Renal cortex interstitium (tissue), 11 donors: ENCODE results near the gene ART5. TPM values are rescaled to one million over a fixed set of nuclear protein-coding genes. Genes with fewer than 3 reads are reported as not detected.
"Not testable (repeated sequence)": the region's sequence is repeated elsewhere in the genome, so short reads cannot be mapped to it uniquely, and the experiment has no call there.

ENCODE experiments used
- DNase-seq, 11 donors: peaks; one replicate each; pipeline ENCODE4 v3.0.0-alpha.2; 2013; ENCODE audit warnings: low read depth in 9 of 11, low spot score in 4 of 11; ENCODE audit errors: extremely low read depth in 1 of 11
- polyA plus RNA-seq, 3 donors: library from polyadenylated mRNA; unstranded; fragments of 120-200 nt; gene quantifications; one replicate each; pipeline ENCODE4 v1.2.1, GENCODE V29; 2013; ENCODE audit not compliant: insufficient read length in 3 of 3

The ART5 gene
- polyA plus RNA-seq, 3 donors, result 3.4 to 5.7 (median 4.8) TPM

DNA sequence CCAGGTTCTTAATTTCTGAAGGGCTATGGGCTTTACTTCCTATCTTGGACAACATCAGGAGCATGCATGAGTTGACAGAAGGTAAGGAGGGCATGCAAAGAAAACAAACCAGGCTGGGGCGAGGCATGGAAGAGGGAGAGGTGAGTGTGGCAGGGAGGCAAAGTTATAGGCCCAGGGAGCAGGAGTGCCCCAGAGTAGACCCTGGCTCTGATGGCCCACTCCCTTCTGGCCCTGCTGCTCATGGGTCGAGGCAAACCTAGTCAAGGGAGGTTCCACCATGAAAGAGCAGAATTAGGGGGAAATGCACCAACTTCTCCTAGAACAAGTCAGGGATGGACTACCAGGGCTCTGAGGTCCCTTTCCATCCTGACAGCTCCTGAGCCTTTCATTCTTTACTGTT is 19.2 kb upstream of the ART5 start:
- no peak for DNase-seq

DNA sequence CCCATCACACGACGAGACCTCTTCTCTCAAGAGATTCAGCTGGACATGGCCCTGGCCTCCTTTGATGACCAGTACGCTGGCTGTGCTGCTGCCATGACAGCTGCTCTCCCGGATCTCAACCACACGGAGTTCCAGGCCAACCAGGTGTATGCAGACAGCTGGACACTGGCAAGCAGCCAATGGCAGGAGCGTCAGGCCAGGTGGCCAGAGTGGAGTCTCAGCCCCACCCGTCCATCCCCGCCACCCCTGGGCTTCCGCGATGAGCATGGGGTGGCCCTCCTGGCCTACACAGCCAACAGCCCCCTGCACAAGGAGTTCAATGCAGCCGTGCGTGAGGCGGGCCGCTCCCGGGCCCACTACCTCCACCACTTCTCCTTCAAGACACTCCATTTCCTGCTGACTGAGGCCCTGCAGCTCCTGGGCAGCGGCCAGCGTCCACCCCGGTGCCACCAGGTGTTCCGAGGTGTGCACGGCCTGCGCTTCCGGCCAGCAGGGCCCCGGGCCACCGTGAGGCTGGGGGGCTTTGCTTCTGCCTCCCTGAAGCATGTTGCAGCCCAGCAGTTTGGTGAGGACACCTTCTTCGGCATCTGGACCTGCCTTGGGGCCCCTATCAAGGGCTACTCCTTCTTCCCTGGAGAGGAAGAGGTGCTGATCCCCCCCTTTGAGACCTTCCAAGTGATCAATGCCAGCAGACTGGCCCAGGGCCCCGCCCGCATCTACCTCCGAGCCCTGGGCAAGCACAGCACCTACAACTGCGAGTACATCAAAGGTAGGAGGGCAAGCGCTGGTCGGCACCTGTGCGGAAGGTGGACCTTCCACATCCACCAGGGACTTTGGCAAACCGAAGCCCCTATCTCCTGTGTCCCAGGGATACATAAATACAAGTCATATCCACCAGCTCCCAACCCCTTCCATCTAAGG is 18.1 kb upstream of the ART5 start:
- no peak for DNase-seq

DNA sequence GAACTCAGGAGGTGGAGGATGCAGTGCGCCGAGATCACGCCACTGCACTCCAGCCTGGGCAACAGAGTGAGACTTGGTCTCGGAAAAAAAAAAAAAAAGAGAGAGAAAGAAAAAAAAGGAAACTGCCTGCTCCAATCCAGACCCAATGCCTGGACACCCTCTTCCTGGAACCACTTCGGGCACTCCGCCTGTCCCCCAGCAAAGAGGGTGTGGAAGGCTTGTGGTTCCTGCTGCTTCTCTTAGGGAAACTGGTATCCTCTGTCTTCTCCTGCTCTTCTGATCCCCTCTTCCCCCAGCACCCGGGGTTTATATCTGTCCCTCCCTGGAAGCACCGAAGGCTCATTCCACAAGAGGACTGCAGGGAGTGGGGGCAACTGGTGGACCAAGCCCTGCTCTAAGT is 16.5 kb upstream of the ART5 start:
- DNase-seq, result no peak

DNA sequence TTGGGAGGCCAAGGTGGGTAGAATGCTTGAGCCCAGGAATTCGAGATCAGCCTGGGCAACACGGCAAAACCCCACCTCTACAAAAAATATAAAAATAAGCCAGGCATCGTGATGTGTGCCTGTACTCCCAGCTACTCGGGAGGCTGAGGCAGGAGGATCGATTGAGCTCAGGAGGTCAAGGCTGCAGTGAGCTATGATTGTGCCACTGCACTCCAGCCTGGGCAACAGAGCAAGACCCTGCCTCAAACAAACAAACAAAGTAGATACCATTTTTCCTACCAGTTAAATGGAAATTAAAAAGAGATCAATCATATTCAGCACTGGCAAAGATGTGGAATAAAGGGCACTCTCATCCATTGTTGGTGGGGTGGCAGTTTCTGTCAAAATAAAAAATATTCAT is 15.5 kb upstream of the ART5 start:
- DNase-seq, result not testable (repeated sequence)

GRCh38 chr11:3655547-3655946 is 13.8 kb upstream of the ART5 start:
- no peak for DNase-seq

- DNase-seq, result not testable (repeated sequence)
These were observed 10.7 kb upstream of the ART5 start for GRCh38 chr11:3652514-3652913.

GRCh38 chr11:3649374-3649773 is 7.6 kb upstream of the ART5 start:
- not testable (repeated sequence) for DNase-seq

DNA sequence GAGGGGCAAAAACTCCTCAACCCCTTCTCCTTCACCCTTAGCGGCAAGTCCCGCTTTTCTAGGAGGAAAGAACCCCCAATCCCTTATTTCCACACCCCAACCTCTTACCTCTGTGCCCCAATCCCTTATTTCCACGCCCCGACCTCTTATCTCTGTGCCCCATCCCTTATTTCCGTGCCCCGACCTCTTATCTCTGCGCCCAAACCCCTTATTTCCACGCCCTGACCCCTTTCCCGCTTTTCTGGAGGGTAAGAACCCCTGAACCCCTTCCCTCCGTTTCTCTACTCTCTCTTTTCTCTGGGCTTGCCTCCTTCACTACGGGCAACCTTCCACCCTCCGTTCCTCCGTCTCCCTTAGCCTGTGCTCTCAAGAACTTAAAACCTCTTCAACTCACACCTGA is 7.1 kb upstream of the ART5 start:
- DNase-seq, result not testable (repeated sequence)

DNA sequence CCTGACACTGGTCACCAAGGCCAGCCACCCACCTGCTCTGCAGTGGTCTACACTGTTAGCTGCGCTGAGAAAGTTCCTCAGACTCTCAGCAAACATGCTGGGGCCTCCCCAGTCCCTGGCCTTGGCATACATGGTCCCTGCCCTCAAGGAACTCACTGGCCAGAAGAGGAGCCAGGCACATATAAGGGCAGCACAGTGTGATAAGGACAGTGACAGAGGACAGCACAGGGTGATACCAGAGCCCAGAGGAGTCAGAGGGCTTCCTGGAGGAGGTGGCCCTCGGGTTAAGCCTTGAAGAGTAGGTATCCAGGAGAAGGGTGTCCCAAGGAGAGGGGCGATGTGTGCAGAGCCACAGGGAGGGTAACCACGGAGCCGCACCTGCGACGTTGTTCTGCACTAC is 3.8 kb upstream of the ART5 start:
- no peak for DNase-seq

DNA sequence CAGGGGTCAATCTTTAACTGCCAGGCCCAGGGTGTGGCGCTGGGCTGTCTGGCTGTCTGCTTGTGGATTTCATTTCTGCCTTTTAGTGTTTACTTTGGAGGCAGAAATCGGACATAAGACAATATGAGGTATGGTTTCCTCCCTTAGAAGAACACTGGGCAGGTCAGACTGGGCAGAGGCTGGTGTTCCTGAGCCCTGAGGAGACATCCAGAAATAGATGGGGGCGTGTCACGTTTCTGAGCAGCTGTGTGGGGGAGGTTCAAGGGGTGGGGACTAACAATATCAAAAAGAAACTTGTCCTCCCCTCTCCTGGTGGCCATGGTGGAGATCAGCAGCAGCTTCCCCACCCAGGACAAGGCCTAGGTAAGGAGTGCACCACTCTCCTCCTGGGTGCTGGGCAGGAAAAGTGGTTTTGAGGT is 3.0 kb upstream of the ART5 start, which contains the start of gene ART1:
ART1 (plus strand) TSS at position 312 of the 419 bp plus-strand sequence. CDS start 14,086 bp downstream, outside the sequence.
- no peak for DNase-seq

GRCh38 chr11:3643102-3643546 is 1.3 kb upstream of the ART5 start:
- DNase-seq, result peak in 2 of 11 donors; percentile 11 to 15

- peak; percentile 64 to 89 (median 80) for DNase-seq
These were observed 519 bp upstream of the ART5 start for GRCh38 chr11:3642071-3642951.

DNA sequence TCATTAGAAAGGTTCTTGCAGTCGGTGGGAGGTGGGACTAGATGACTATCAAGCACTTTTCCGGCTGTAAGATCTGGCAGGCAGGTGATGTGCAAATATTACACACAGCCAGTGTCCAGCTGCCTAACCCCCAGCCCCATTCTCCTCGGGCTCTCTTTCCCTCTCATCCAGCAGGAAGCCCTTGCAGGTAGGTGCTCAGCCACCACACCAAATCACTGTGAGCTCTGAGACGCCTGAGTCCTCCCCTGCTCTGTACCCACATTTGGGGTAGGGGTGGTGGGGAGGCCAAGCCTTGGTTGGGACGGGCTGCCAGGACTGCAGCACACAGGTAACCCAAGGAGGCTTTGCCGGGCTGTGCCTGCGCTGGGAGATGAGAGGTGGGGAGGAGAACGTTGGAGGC is 601 bp downstream of the ART5 start:
- DNase-seq, result no peak

- no peak for DNase-seq
These were observed 2.0 kb downstream of the ART5 start for GRCh38 chr11:3639841-3640240.

GRCh38 chr11:3638513-3638912 is 3.3 kb downstream of the ART5 start:
- no peak for DNase-seq

DNA sequence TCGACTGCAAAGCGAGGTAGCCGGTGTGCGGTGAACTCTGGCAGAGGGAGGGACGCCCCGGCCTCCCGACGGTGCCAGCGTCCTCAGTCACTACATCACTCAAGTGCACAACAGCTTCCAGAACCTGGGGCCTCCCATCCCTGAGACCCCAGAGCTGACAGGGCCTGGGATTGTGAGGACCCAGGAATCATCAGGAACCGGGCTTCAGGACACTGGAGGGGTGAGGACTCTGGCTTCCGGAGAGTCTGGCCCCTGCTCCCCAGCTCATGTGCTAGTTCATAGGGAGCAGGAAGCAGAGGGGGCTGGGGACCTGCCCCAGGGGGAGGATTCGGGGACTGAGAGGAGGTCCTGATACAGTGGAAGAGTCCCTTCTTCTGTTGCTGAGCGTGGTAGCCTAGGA is 4.6 kb downstream of the ART5 start:
- no peak for DNase-seq

DNA sequence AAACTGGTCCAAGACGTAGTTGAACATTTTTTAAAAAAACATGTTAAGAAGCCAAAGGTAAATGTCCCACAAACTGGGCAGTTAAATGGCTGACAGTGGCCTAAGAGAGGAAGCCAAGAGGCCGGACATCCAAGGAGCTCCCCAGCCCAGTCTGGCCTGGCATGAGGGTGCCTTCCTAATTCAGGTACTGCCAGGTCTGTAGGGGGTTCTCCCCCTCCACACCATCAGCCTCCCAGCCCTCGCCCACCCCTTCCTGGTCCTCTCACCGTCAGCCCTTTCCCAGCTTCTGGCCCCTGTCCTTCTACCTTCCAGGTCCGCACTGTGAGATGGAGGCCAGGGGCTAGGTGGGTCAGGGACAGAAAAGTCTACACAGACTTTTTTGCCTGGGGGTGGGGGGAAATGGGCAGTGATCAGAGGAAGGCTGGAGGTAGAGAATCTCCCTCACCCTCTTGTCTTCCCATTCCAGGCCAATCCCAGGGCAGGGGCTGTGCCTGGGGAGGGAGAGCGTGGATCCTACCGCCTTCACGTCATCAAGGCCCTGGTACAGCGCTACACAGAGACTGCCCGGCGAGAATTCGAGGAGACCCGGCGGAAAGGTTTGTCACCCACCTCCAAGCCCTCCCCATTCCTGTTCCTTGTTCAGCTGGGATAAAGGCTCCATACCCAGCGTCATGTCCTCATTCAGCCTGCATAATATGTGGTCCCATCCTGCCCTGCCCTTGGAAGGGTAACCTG is 6.0 kb downstream of the ART5 start:
- DNase-seq, result no peak

DNA sequence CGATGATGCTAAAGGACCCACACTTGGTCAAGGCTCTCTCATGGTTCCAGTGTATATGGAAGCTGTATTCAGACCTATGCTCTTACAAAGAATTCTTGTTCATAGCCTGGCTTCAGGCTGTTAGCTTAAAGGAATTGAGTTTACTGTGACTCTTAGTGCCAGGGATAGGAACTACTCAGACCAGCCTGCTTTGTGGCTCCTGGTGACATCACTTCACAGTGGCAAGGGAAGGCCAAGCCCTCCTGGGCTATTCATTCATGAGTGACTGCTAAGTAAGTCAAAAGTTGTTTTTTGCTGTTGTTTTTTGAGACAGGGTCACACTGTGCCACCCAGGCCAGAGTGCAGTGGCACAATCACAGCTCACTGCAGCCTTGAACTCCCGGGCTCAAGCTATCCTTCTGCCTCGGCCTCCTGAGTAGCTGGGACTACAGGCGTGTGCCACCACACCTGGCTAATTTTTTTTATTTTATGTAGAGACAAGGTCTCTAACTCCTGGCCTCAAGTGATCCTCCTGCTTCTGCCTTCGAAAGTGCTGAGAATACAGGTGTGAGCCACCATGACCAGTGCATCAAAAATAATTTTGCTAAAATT is 9.6 kb downstream of the ART5 start:
- no peak for DNase-seq

- no peak for DNase-seq
These were observed 10.5 kb downstream of the ART5 start for GRCh38 chr11:3631331-3631730.
